Activated CD8-positive, alpha-beta memory T cell treated with anti-CD3 and anti-CD28 coated beads, Interleukin-2, amount 50 U/mL, for 1 hour (primary cell): Measurements from ENCODE around the gene TUBB.
"Not testable (repeated sequence)": the region's sequence is repeated elsewhere in the genome, so short reads cannot be mapped to it uniquely, and the experiment has no call there.

Experiments used
- DNase-seq: peaks from one replicate; pipeline ENCODE4 v3.0.0-alpha.2; 2020; ENCODE audit errors: extremely low read depth

TUBB gene

GRCh38 chr6:30760549-30760948 lies 40.4 kb downstream of the TUBB start:
- DNase-seq, result no peak

GRCh38 chr6:30761791-30762429 lies 41.8 kb downstream of the TUBB start:
- DNase-seq, result no peak

DNA sequence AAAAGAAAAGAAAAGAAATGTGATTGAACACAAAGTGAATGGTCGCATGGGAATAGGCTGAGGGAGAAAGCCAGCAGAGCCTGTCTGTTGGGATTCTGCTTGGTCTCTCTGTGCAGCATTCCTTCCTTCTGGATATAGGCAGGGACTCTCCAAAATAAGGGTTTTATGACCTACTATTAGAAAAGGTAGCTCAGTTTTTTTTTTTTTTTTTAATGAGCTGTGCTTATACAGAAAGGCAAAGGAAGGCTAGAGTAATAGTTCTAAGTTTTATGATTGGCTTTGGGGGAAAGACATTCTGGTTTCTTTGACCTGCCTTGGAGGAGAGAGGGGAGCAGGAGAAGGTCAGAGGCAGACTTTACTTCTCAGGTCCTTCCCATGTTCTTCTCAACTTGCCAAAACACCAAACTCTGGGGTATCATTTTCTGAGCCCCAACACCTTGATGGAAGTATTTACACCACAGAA lies 43.0 kb downstream of the TUBB start:
- DNase-seq, result no peak

DNA sequence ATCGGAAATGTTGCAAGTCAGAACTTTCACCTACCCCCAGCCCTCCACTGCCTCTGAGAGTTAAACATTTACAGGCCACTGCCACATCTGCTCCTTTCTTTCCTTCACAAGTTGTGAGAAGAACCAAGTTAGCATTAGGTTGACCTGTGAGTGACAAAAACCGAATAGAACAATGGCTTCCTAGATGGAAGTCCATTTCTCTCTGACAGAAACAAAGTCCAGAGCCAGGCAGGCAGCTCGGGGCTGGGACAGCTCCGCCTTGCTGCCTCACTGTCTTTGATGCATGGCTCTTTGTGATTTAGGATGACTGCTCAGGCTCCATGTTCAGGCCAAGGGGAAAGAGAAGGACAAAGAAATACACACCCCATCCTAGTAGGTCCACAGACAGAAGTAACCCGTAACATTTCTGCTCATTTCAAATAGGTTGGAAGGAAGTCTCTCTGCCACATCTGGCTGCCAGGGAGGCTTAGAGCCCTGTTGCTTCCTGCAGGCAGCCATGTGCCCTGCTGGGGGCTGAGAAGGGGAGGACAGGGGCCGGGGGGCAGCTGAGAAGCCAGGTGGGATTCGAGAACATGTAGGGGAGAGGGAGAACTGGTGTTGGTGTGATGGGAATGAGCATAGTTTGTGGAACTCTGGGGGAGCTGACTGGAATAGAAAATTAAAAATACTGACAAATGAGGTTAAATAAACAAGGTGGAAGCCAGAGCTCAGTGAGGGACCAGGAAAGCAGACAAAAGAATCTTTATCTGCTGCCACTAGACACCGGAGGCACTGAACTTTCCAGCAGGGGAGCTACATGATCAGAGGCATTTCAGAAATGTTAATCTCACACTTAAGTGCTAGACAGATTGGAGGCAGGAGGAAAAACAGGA lies 43.7 kb downstream of the TUBB start:
- DNase-seq, result no peak

GRCh38 chr6:30764490-30765043 lies 44.4 kb downstream of the TUBB start:
- DNase-seq, result not testable (repeated sequence)

DNA sequence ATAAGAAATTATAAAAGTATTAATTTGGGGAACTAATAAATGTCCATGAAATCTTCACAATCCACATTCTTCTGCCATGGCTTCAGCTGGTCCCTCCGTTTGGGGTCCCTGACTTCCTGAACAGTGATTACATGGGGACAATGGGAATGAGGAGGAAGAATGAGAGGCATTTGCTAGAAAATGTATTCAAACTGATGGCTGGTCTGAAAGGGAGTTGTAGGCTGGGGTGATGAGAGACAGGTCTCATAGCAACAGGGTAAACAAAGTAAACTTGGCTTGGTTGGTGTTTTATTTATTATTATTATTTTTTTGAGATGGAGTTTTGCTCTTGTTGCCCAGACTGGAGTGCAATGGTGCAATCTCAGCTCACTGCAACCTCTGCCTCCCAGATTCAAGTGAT lies 45.3 kb downstream of the TUBB start:
- not testable (repeated sequence) for DNase-seq

- DNase-seq, result no peak
Measured at GRCh38 chr6:30766461-30767157, 46.5 kb downstream of the TUBB start.

GRCh38 chr6:30767158-30767943 lies 47.2 kb downstream of the TUBB start:
- no peak for DNase-seq

- DNase-seq, result no peak
Measured at GRCh38 chr6:30767944-30768301, 47.8 kb downstream of the TUBB start.

GRCh38 chr6:30768634-30769087 lies 48.5 kb downstream of the TUBB start:
- DNase-seq, result no peak

GRCh38 chr6:30769088-30769852 lies 49.1 kb downstream of the TUBB start:
- DNase-seq, result peak; percentile 50

DNA sequence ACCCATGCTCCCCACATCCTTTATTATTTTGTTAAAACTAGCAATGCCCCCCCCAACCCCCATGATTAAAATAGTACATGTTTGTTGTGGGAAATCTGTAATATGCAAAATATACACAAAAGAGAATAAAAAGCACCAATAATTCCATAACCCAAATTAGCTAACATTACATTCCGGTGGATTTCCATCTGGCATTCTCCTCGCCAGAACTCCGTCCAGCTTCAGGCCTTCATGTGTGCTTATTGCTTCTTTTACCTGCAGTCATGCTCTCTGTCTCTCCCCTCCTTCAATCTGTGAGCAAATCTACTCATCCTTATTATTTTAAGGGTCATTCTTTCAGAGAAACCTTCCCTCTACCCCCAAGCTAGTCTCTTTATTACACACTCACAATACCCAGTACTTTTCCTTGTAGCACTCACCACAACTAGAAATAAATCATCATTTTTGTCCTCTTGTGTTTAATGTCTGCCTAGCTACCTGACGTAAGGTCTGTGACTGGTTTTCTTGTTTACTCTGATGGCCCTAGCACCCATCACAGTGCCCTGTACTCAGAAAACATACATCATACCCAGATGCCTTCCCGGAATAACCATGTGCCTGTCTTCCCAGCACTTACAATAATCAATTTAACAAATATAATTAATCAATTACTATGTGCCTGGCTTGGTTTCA lies 49.8 kb downstream of the TUBB start:
- DNase-seq, result no peak

DNA sequence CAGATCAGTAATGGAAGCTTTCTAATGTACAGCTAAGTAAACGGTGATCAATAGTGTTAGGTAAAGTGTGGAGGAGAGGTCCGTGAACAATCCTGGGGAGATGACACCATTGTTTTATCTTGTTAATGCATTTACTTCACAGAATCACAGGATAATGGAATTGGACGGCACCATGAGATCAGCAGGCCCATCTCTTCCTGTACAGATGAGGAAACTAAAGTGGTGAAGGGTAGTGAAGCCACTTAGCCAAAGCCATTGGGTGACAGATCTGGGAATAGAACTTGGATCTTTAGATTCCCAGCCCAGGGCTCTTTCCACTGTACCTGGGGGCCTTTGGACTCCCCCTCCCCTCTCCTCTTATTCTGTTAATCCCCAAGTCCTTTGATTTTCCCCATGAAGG lies 50.4 kb downstream of the TUBB start:
- DNase-seq, result no peak

DNA sequence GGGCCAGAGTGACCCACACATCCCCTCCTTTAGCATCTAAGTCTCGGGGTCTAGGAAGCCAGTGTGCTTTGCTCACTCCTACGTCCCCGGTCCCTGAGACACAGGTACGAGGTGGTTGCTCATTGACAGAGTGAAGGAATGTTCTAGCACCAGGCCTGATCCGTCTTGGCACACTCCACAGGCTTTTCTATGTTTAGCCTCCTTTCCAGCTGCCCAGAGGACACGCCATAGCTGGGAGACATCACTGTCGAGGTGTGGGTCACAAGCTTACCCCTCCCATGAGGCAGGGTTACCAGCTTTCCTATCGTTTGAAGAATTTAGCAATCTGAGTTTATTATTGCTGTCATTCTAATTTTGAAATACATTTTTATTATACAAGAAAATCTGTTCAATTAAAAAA lies 54.5 kb downstream of the TUBB start:
- no peak for DNase-seq
